Glomerular visceral epithelial cell (primary cell): ENCODE results near the gene SERPINA12.

ENCODE experiments used
- DNase-seq: peaks from one replicate; pipeline ENCODE4 v3.0.0-alpha.2; 2016; ENCODE audit errors: extremely low spot score

The SERPINA12 gene

DNA sequence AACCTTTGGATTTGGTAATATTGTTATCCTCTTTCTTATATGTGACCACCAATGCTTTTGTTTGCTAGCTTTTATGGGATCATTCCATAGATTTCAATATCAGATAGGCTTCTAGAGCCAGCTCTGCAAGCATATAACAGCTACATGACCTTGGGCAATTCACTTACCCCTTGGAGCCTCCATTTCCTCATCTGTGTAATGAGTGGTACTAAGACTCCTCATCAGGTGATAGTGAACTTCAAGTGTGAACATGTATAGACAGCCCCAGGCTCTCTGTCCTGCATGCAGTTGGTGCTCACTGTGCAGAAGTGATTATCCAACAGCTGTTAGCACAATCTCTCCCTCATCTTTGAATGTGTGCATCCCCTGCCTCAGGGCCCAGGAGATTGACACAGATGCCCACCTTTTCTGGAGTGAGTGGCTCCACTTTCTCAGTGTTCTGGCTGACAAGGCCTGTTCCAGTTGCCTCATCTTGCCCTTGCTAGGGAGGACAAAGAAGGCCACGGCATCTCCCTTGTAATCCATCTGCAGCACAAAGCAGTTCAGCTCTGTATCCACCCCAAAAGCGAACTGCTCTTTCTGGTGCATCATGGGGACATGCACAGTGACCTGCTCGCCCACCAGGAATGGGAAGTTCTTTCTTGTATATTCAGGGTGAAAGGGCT, 42.4 kb downstream of the SERPINA12 start:
- no peak for DNase-seq

DNA sequence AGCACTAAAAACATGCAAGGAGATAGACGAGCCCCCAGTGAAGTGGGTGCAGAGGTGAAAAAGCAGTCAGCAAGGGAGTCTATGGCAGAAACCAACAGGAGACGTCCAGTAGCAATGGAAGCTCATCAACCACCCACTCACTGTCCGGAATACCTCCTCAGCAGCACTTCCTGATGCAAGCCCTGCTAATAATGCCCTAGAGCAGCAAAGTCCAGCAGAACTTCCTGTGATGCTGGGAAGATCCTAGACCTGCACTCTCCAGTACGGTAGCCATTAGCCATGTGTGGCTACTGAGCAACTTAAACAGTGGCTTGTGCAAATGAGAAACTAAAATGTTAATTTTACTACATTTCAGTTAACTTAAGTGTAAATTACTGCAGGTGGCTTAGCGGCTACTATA, 44.2 kb downstream of the SERPINA12 start:
- DNase-seq, result no peak

- DNase-seq, result no peak
Observed at GRCh38 chr14:94464290-94464689, 45.0 kb downstream of the SERPINA12 start.

DNA sequence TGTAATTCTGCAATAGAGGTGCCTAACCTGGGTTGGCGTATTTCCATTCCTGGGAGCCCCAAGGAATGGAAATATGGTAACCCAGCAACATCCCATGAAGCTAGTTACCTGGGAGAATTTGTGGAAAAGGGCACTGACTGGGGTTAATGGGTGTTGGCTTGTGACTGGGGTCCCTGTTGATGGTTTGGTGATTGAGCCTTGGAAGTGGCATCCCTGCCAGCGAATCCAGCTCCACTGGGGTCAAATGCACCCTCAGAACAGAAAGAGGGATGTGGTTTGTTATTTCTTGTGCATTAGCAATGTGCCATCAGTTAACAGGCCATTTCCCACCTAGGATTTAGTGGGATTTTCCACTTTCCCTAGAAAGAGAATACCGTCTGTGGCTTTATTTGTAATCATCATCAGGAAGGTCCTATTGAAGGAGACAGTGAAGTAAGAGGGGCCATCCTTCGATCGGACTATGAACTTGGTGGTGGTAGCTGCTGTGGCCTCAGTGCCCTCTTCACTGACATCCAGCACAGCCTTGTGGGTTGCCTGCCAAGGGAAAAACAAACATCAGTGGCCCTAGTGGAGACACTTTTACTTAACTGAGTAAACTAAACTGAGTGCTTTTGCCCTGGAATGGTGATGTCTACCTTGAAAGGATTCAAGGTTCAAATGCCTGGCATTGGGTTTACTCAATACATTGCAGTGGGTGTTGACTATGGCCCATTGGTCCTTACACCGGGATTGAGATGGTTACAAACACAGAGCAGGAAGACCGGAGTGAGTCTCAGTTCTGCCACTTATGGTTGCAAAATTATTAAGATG, 46.3 kb downstream of the SERPINA12 start:
- DNase-seq, result no peak

- DNase-seq, result no peak
Observed at GRCh38 chr14:94462219-94462551, 47.1 kb downstream of the SERPINA12 start.

GRCh38 chr14:94461526-94462218, 47.6 kb downstream of the SERPINA12 start:
- DNase-seq, result no peak

GRCh38 chr14:94460631-94461416, 48.4 kb downstream of the SERPINA12 start:
- DNase-seq, result no peak

- DNase-seq, result no peak
Observed at GRCh38 chr14:94458558-94459205, 50.6 kb downstream of the SERPINA12 start.

DNA sequence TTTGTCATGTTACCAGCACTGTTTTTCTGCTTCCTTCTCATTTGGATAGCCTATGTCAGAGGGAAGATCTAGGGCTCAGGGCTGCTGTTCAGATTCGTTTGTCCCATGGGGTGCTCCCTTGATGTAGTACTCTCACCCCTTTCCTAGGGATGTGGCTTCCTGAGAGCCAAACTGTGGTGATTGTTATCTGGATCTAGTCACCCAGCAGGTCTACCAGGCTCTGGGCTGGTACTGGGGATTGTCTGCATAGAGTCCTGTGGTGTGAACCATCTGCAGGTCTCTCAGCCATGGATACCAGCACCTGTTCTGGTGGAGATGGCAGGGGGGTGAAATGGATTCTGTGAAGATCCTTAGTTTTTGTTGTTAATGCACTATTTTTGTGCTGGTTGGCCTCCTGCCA, 51.2 kb downstream of the SERPINA12 start:
- DNase-seq, result no peak

- no peak for DNase-seq
Observed at GRCh38 chr14:94455928-94456327, 53.3 kb downstream of the SERPINA12 start.

GRCh38 chr14:94451826-94452225, 57.4 kb downstream of the SERPINA12 start:
- no peak for DNase-seq

- no peak for DNase-seq
Observed at GRCh38 chr14:94451091-94451771, 58.0 kb downstream of the SERPINA12 start.

- no peak for DNase-seq
Observed at GRCh38 chr14:94450722-94451090, 58.6 kb downstream of the SERPINA12 start.

DNA sequence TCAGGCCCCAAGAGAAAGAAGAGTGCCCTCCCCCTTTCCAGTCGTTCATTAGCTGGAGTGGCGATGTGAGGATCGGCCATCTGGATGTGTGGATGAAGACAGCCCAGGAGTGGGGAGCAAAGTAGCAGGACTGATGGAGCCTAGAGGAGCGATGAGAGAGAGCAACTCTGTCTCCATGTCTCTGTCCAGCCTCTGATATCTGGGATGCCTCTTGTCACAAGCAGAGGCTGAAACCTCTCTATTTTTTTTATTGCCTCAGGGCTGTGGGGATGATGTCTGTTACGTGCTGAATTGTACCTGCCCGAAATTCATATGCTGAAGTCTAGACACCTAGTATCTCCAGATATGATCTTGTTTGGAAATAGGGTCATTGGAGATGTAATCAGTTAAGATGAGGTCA, 59.3 kb downstream of the SERPINA12 start:
- no peak for DNase-seq

DNA sequence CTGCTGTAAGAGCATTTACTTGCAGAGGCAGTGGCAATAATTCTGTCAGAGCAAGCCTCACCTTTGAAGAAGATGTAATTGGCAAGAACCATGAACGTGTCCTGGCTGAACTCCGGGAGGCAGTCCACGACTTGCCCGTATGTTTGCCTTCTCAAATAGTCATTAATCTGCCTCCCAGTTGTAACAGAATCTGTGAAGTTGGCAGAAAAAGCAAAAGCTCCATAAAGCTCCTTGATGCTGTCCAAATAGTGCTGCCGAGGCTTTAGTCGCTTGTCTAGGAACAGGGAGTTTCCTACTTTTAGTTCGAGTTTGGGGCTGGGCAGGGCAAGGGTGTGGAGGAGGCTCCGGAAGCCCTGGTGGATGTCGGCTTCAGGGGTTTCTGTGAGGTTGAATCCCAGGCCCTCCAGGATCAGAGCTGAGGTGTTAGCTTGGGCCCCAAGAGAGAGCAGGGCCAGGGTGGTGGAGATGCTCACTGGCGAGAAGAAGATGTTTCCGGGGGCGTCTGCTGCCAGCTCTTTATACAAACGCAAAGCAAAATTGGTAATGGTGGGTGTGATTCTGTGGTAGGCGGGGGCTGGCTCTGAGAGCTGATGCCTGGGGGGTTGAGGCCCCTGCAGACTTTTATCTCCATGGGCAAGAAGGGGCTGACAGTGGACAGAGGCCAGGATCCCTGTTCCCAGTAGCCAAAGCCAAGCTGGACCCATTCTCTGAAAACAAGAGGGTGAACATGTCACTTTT, 61.0 kb downstream of the SERPINA12 start:
- DNase-seq, result no peak

- DNase-seq, result no peak
Observed at GRCh38 chr14:94447206-94447605, 62.1 kb downstream of the SERPINA12 start.

DNA sequence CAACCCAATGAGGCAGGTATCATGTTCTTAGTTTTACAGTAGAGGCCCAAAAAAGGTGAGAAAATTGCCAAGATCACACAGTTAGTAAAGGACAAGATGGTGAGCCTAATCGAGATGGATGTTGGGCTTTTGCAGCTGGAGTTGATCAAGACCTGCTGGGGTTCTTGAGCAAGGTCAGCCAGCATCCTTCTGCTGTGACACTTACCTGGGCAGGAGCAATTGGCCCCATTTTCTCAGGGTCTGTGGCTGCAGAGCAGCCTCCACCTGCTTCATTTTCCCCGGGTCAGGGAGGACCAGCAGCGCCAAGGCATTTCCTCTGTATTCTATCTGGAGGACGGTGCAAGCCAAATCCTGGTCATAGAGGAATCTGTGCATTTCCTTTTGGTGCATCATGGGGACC, 63.1 kb downstream of the SERPINA12 start:
- no peak for DNase-seq

GRCh38 chr14:94445003-94445402, 64.3 kb downstream of the SERPINA12 start:
- no peak for DNase-seq

- DNase-seq, result no peak
Observed at GRCh38 chr14:94441531-94442205, 67.6 kb downstream of the SERPINA12 start.

- DNase-seq, result no peak
Observed at GRCh38 chr14:94441130-94441529, 68.1 kb downstream of the SERPINA12 start.
